GM12801 (cell line): ENCODE results near the gene NCOA4.
"Not testable (repeated sequence)": the region's sequence is repeated elsewhere in the genome, so short reads cannot be mapped to it uniquely, and the experiment has no call there.

Experiments used
- CTCF ChIP-seq: IDR thresholded peaks from one replicate; pipeline ENCODE4 v1.5.1; 2011; ENCODE audit warnings: control low read depth; ENCODE audit not compliant: insufficient read length; ENCODE audit errors: extremely low read depth

NCOA4 gene

GRCh38 chr10:46002916-46003693, 27.3 kb downstream of the NCOA4 start:
- no peak for TF ChIP-seq CTCF

GRCh38 chr10:46001187-46001756, 29.2 kb downstream of the NCOA4 start:
- no peak for TF ChIP-seq CTCF

- no peak for TF ChIP-seq CTCF
These were observed 29.9 kb downstream of the NCOA4 start for GRCh38 chr10:46000538-46000937.

GRCh38 chr10:45997994-45998763, 32.2 kb downstream of the NCOA4 start:
- TF ChIP-seq CTCF: no peak

GRCh38 chr10:45997557-45997956, 32.9 kb downstream of the NCOA4 start:
- TF ChIP-seq CTCF: no peak

- not testable (repeated sequence) for TF ChIP-seq CTCF
These were observed 58.2 kb downstream of the NCOA4 start, which contains the start of gene TIMM23 for GRCh38 chr10:45972106-45972812. TIMM23 (plus strand) TSS chr10:45972489; CDS start chr10:45972625, 136 bp downstream.
